ENCODE results near the gene ZNF467. TPM values are rescaled to one million over a fixed set of nuclear protein-coding genes. Genes with fewer than 3 reads are reported as not detected.

The ZNF467 gene
- total and polyA plus RNA-seq, 2 experiments from 2014 or later: 0.10 to 0.40 TPM

GRCh38 chr7:149801816-149802215 lies 28.4 kb upstream of the ZNF467 start:
- ATAC-seq: no peak
- Mint-ChIP-seq H3K27me3 (ENCODE audit: insufficient read depth, low read depth, poor library complexity) (peaks cover 11% of the 10 kb centered on the region), H3K4me1 (no peaks in the 10 kb centered on the region; the same call in 1 of the 3 replicates), H3K4me3 (no peak overlapping the region), H3K9me3 (no peaks in the 10 kb centered on the region; the same call in 2 of the 3 replicates), H3K27ac (no peak overlapping the region), H3K36me3 (ENCODE audit: low read depth) (no peaks in the 10 kb centered on the region)
- no peak overlapping the region for H2AFZ ChIP-seq
- no peaks in the 10 kb centered on the region for H3F3A ChIP-seq (replicated peaks; ENCODE audit: low read depth)
- TF ChIP-seq ZNF114 (CRISPR knock-in tag; IDR thresholded peaks at IDR 0.05): no peak
- no peak for TF ChIP-seq ZNF331 (CRISPR knock-in tag; IDR thresholded peaks at IDR 0.05; ENCODE audit: low read depth)
- TF ChIP-seq POLR2AphosphoS5 (IDR thresholded peaks at IDR 0.05; ENCODE audit: low read depth): no peak
- TF ChIP-seq JUNB (IDR thresholded peaks at IDR 0.05; ENCODE audit: unreplicated experiment): no peak
- H3K4me2 ChIP-seq: no peak overlapping the region
- no peak overlapping the region for H3K4me3 ChIP-seq
- H3K27me3 ChIP-seq (ENCODE audit: insufficient read depth): no peaks in the 10 kb centered on the region
- DNase-seq (ENCODE audit: low spot score): no peak
- no peaks in the 10 kb centered on the region for H4K20me1 ChIP-seq (replicated peaks; ENCODE audit: insufficient read depth)
- no peaks in the 10 kb centered on the region for H3K9me2 ChIP-seq (ENCODE audit: insufficient read depth)
- H3K4me1 ChIP-seq (ENCODE audit: insufficient read depth): no peaks in the 10 kb centered on the region
- no peak overlapping the region for H3K27ac ChIP-seq (ENCODE audit: low read depth)
- H3K79me2 ChIP-seq (replicated peaks; ENCODE audit: insufficient read depth): no peaks in the 10 kb centered on the region
- no peaks in the 10 kb centered on the region for H3K36me3 ChIP-seq (ENCODE audit: insufficient read depth)

- Histone ChIP-seq H4K20me1 (replicated peaks; ENCODE audit: insufficient read depth) (no peaks in the 10 kb centered on the region), H3K4me2 (no peak overlapping the region), H3K27ac (ENCODE audit: low read depth) (no peak overlapping the region), H3K36me3 (ENCODE audit: insufficient read depth) (no peaks in the 10 kb centered on the region), H3K79me2 (replicated peaks; ENCODE audit: insufficient read depth) (no peaks in the 10 kb centered on the region), H3K27me3 (ENCODE audit: insufficient read depth) (no peaks in the 10 kb centered on the region), H3K4me1 (ENCODE audit: insufficient read depth) (no peaks in the 10 kb centered on the region), H3K4me3 (no peak overlapping the region), H3K9me2 (ENCODE audit: insufficient read depth) (no peaks in the 10 kb centered on the region), H2AFZ (no peak overlapping the region), H3F3A (replicated peaks; ENCODE audit: low read depth) (no peaks in the 10 kb centered on the region)
- DNase-seq (ENCODE audit: low spot score) (no peak), ATAC-seq (no peak)
- Mint-ChIP-seq H3K27me3 (ENCODE audit: insufficient read depth, low read depth, poor library complexity) (peaks cover 8% of the 10 kb centered on the region), H3K36me3 (ENCODE audit: low read depth) (no peaks in the 10 kb centered on the region), H3K4me1 (no peaks in the 10 kb centered on the region; the same call in 1 of the 3 replicates), H3K27ac (no peak overlapping the region), H3K4me3 (no peak overlapping the region), H3K9me3 (no peaks in the 10 kb centered on the region; the same call in 2 of the 3 replicates)
- TF ChIP-seq ZNF331 (CRISPR knock-in tag; IDR thresholded peaks at IDR 0.05; ENCODE audit: low read depth) (no peak), ZNF114 (CRISPR knock-in tag; IDR thresholded peaks at IDR 0.05) (no peak), NANOG (IDR thresholded peaks at IDR 0.05; ENCODE audit: borderline replicate concordance) (no peak), EZH2 (IDR thresholded peaks at IDR 0.05; ENCODE audit: low read depth, unreplicated experiment) (no peak), REST (IDR thresholded peaks at IDR 0.05; ENCODE audit: unreplicated experiment) (no peak), POLR2AphosphoS5 (IDR thresholded peaks at IDR 0.05; ENCODE audit: low read depth) (no peak), EZH2phosphoT487 (IDR thresholded peaks at IDR 0.05; ENCODE audit: unreplicated experiment) (no peak), CTCF (conservative IDR thresholded peaks at IDR 0.05; ENCODE audit: low read depth in 2 of 2) (no peak), JUNB (IDR thresholded peaks at IDR 0.05; ENCODE audit: unreplicated experiment) (no peak), CREB1 (CRISPR knock-in tag; IDR thresholded peaks at IDR 0.05; ENCODE audit: low read depth) (no peak)
These were observed 27.7 kb upstream of the ZNF467 start for GRCh38 chr7:149801002-149801566.
